ENCODE data around the gene ZBTB43. TPM values are rescaled to one million over a fixed set of nuclear protein-coding genes. Genes with fewer than 3 reads are reported as not detected.
"Not testable (repeated sequence)": the region's sequence is repeated elsewhere in the genome, so short reads cannot be mapped to it uniquely, and the experiment has no call there.

ZBTB43 gene
- total and polyA plus RNA-seq, 3 experiments from 2014 or later, result 14.6 to 22.8 (median 21.8) TPM

DNA sequence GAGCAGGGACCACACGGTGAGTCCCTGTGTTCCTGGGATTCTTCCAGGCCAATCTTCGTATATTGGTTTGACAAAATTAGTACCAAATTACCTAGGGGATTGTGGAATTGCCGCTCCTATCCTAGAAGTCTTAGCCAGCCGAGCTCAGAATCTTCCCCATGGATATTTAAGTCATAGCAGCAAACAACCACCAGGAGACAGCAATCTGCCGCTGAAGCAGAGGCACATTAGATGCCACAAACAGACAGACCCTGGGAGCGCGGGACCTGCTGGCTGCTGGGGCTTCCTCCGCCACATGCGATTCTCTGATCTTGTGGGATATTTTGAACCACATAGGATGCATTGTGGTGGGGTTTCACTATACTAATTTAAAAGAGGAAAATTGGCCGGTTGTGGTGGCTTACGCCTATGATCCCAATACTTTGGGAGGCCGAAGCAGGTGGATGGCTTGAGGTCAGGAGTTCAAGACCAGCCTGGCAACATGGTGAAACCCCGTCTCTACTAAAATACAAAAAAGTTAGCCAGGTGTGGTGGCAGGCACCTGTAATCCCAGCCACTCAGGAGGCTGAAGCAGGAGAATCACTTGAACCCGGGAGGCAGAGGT lies 31.7 kb upstream of the ZBTB43 start:
- H3K27ac ChIP-seq (ENCODE audit: low read depth, low read length), result no peak overlapping the region
- H3K27ac Mint-ChIP-seq, result peak overlapping the region in 1 of 8 donors; percentile 14
- no peak for DNase-seq
- no peaks in the 10 kb centered on the region for H3K4me1 Mint-ChIP-seq
- peaks cover 0 to 2% (median 0%) of the 10 kb centered on the region in 5 donors for H3K9me3 Mint-ChIP-seq
- H3K4me3 Mint-ChIP-seq, result no peak overlapping the region
- ChIA-PET CTCF (interaction anchor here (1.2 to 5.2 kb wide), 2 partner anchors 9 to 67 kb away, joined by 6 to 32 read pairs; no protein-coding TSS in a partner anchor), POLR2A (no interaction called here)
- peaks cover 0 to 1% (median 0%) of the 10 kb centered on the region in 3 donors for H3K36me3 Mint-ChIP-seq
- no peak overlapping the region for H3K4me3 ChIP-seq (ENCODE audit: low read length)
- H3K27me3 ChIP-seq (ENCODE audit: insufficient read depth, low read length, poor library complexity, severe bottlenecking), result no peaks in the 10 kb centered on the region
- no peaks in the 10 kb centered on the region for H3K36me3 ChIP-seq (ENCODE audit: insufficient read depth, low read length)
- no peaks in the 10 kb centered on the region for H3K4me1 ChIP-seq (ENCODE audit: insufficient read depth, low read length)
- H3K9me3 ChIP-seq (ENCODE audit: low read length), result no peaks in the 10 kb centered on the region
- peaks cover 12 to 20% of the 10 kb centered on the region in 2 donors for H3K27me3 Mint-ChIP-seq

DNA sequence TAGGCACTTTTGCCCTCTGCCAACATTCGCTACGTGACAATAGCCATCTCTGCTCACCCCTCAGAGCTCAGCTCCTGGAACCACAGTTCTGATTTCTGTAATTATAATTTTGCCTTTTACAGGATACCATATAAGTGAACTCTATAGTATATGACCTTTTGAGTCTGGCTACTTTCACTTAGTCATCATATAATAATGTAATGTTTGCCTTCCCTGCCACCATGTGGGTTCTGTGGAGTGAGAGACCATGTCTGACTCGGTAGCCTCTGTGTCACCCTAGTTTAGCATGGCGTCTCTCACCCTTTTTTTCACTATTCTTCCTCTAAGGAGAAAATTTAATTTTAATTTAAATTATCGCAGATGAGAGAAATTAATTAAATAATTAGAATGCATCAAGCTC lies 28.9 kb upstream of the ZBTB43 start:
- Mint-ChIP-seq H3K36me3 (no peaks in the 10 kb centered on the region), H3K4me3 (no peak overlapping the region), H3K27ac (no peak overlapping the region), H3K9me3 (no peaks in the 10 kb centered on the region), H3K4me1 (no peaks in the 10 kb centered on the region), H3K27me3 (peaks cover 15 to 34% of the 10 kb centered on the region in 2 donors)
- POLR2A ChIA-PET, result no interaction called here
- CTCF ChIA-PET, result interaction anchor here (5.2 kb wide), 1 partner anchor 70 kb away, joined by 32 read pairs; no protein-coding TSS in a partner anchor
- Histone ChIP-seq H3K9me3 (ENCODE audit: low read length) (no peaks in the 10 kb centered on the region), H3K4me3 (ENCODE audit: low read length) (no peak overlapping the region), H3K27me3 (ENCODE audit: insufficient read depth, low read length, poor library complexity, severe bottlenecking) (no peaks in the 10 kb centered on the region), H3K36me3 (ENCODE audit: insufficient read depth, low read length) (no peaks in the 10 kb centered on the region), H3K4me1 (ENCODE audit: insufficient read depth, low read length) (no peaks in the 10 kb centered on the region), H3K27ac (ENCODE audit: low read depth, low read length) (no peak overlapping the region)
- DNase-seq, result no peak

DNA sequence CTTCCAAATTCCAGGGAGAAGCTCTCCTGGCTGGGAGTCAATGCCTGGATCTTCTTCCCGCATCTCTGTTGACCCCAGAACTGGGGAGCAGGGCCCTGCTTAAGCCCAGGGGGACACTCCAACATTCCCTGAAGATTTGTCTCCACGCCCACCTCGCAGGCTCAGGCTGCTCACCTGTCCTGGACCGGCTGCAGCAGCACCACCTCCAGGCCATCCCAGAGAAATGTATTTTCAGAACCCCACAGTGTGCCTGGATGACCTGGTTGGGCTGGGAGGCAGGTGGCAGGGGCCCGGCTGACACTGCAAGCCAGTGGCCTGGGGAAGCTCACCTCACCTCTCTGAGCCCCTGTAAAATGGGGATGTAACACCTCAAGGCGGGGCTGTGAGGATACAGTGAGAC lies 27.1 kb upstream of the ZBTB43 start:
- Histone ChIP-seq H3K4me3 (ENCODE audit: low read length) (no peak overlapping the region), H3K36me3 (ENCODE audit: insufficient read depth, low read length) (no peaks in the 10 kb centered on the region), H3K27me3 (ENCODE audit: insufficient read depth, low read length, poor library complexity, severe bottlenecking) (peaks cover 7% of the 10 kb centered on the region), H3K9me3 (ENCODE audit: low read length) (no peaks in the 10 kb centered on the region), H3K4me1 (ENCODE audit: insufficient read depth, low read length) (no peaks in the 10 kb centered on the region), H3K27ac (ENCODE audit: low read depth, low read length) (no peak overlapping the region)
- no peaks in the 10 kb centered on the region for H3K9me3 Mint-ChIP-seq
- H3K4me3 Mint-ChIP-seq, result no peak overlapping the region
- no peak overlapping the region for H3K27ac Mint-ChIP-seq
- POLR2A ChIA-PET, result no interaction called here
- peaks cover 24 to 44% of the 10 kb centered on the region in 2 donors for H3K27me3 Mint-ChIP-seq
- DNase-seq, result no peak
- CTCF ChIA-PET, result interaction anchor here (8.8 kb wide), 1 partner anchor 72 kb away, joined by 297 read pairs; no protein-coding TSS in a partner anchor
- H3K4me1 Mint-ChIP-seq, result no peaks in the 10 kb centered on the region
- H3K36me3 Mint-ChIP-seq, result no peaks in the 10 kb centered on the region

DNA sequence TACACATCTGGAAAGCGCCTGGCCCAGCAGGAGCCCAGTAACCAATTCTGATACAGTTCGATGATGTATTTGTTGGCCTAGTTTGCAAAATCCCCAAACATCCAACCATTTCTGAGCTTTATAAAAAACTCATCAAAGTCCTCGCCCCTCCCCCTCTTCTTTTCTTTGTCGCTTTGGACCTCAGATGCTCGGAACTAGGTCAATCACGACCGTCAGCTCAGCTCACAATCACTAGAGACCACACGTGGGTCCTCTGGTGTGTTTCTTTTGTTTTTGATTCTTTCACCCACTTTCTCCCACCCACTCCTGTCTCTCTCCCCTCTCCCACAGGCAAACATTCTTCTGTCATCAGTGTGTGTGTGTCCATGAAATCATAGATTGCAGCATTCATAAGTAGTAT lies 26.7 kb upstream of the ZBTB43 start:
- no peaks in the 10 kb centered on the region for H3K9me3 ChIP-seq (ENCODE audit: low read length)
- H3K27me3 ChIP-seq (ENCODE audit: insufficient read depth, low read length, poor library complexity, severe bottlenecking), result peaks cover 7% of the 10 kb centered on the region
- Mint-ChIP-seq H3K4me1 (no peaks in the 10 kb centered on the region), H3K27me3 (peaks cover 22 to 40% of the 10 kb centered on the region in 2 donors), H3K27ac (no peak overlapping the region), H3K9me3 (no peaks in the 10 kb centered on the region), H3K36me3 (no peaks in the 10 kb centered on the region), H3K4me3 (no peak overlapping the region)
- no peaks in the 10 kb centered on the region for H3K4me1 ChIP-seq (ENCODE audit: insufficient read depth, low read length)
- CTCF ChIA-PET, result interaction anchor here (8.8 kb wide), 1 partner anchor 73 kb away, joined by 297 read pairs; no protein-coding TSS in a partner anchor
- POLR2A ChIA-PET, result no interaction called here
- no peaks in the 10 kb centered on the region for H3K36me3 ChIP-seq (ENCODE audit: insufficient read depth, low read length)
- DNase-seq, result no peak
- H3K27ac ChIP-seq (ENCODE audit: low read depth, low read length), result no peak overlapping the region
- no peak overlapping the region for H3K4me3 ChIP-seq (ENCODE audit: low read length)

DNA sequence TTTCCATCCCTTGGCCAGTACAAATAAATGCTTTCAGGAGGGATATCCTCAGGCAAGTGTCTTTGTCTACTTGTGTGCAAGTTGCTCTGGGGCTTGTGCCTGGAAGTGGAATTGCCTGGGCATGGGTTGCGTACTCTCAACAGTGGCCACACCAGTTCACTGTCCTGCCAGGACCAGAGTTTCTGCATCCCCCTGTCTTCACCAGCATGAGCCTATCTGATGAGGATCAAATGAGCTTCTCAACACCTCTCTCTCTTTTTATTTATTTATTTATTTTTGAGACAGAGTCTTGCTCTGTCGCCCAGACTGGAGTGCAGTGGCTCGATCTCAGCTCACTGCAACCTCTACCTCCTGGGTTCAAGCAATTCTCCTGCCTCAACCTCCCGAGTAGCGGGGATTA lies 26.1 kb upstream of the ZBTB43 start:
- CTCF ChIA-PET, result interaction anchor here (8.8 kb wide), 1 partner anchor 73 kb away, joined by 297 read pairs; no protein-coding TSS in a partner anchor
- DNase-seq; H3K9me3 Mint-ChIP-seq; H3K4me3 ChIP-seq (ENCODE audit: low read length); POLR2A ChIA-PET; H3K27me3 ChIP-seq (ENCODE audit: insufficient read depth, low read length, poor library complexity, severe bottlenecking); H3K36me3 Mint-ChIP-seq; H3K27ac ChIP-seq (ENCODE audit: low read depth, low read length); H3K9me3 ChIP-seq (ENCODE audit: low read length); H3K27ac Mint-ChIP-seq; H3K4me1 ChIP-seq (ENCODE audit: insufficient read depth, low read length); H3K36me3 ChIP-seq (ENCODE audit: insufficient read depth, low read length); H3K4me1 Mint-ChIP-seq; H3K4me3 Mint-ChIP-seq: not testable (repeated sequence)
- H3K27me3 Mint-ChIP-seq, result peaks cover 18 to 40% of the 10 kb centered on the region in 2 donors

DNA sequence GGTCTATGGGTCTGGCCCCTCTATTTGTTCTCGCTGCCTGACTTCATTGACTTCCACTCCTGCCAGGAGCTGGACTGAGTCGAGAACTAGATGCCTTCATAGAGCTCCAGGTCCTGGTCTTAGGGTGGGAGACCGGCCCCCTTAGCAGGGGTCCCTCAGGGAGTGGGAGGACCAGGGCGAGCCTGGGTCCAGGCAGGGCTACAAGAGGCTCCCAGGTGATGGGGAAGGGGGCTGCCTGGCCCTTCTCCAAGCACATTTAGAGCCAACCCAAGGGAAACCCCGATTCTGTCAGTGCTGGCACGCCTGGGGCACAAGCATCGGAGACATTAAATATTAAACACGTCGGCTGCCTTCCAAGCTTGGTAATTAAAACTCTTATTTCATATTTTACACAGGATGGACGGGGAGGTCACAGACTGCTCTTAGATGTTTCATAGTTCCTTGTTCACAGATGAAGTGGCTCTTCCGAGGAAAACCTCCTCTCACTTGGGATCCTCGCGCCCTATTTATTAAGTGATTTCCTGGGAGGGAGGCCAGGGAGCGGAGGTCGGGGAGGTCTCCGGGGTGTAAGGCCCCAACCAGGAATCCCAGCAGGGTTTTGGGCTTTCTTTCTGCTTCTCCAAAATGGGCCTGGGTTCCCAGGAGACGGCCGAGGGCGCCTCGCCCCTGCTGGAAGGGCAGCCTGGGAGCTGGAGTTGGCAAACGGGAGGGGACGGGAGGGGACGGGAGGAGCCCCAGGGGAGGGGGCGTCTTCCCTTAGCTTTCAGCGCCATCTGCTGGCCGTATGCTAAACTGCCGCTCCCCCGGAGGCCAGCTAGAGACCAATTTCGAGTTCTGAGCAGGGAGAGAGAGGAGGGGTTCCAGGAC lies 23.4 kb upstream of the ZBTB43 start:
- H3K27me3 Mint-ChIP-seq, result peaks cover 17 to 42% of the 10 kb centered on the region in 2 donors

DNA sequence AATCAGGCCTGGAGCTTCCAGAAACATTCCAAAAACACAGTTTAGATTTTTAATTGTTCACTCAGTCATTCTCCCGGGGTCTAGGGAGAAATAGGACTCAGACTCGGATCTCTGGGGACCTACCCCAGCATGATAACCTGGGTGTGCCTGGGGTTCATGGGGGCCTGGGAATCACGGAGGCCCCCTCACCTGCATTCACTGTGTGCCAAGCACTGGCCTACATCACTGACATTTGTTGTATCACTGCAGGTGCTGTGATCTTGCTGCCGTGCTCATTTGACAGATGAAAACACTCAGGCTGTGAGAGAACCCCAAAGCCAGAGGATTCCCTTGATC lies 22.8 kb upstream of the ZBTB43 start:
- H3K4me1 Mint-ChIP-seq, result no peaks in the 10 kb centered on the region
- no peaks in the 10 kb centered on the region for H3K36me3 Mint-ChIP-seq
- H3K4me3 Mint-ChIP-seq, result no peak overlapping the region
- Histone ChIP-seq H3K4me1 (ENCODE audit: insufficient read depth, low read length) (no peaks in the 10 kb centered on the region), H3K27ac (ENCODE audit: low read depth, low read length) (no peak overlapping the region), H3K36me3 (ENCODE audit: insufficient read depth, low read length) (no peaks in the 10 kb centered on the region), H3K4me3 (ENCODE audit: low read length) (no peak overlapping the region), H3K9me3 (ENCODE audit: low read length) (no peaks in the 10 kb centered on the region), H3K27me3 (ENCODE audit: insufficient read depth, low read length, poor library complexity, severe bottlenecking) (peaks cover 7% of the 10 kb centered on the region)
- ChIA-PET CTCF (interaction anchor here (0.9 to 8.8 kb wide), 20 partner anchors 8 to 173 kb away, joined by 3 to 297 read pairs (median 4); partner anchors contain the start of gene ZBTB43), POLR2A (interaction anchor here (0.6 to 1.7 kb wide), 3 partner anchors 15 to 76 kb away, joined by 3 to 10 read pairs (median 5); no protein-coding TSS in a partner anchor)
- H3K9me3 Mint-ChIP-seq, result no peaks in the 10 kb centered on the region
- H3K27ac Mint-ChIP-seq, result no peak overlapping the region
- no peak for DNase-seq
- H3K27me3 Mint-ChIP-seq, result peaks cover 19 to 48% of the 10 kb centered on the region in 2 donors

More for the DNA sequence above, 23.4 kb upstream of the ZBTB43 start:
- H3K36me3 ChIP-seq (ENCODE audit: insufficient read depth, low read length), result no peaks in the 10 kb centered on the region
- H3K9me3 ChIP-seq (ENCODE audit: low read length), result no peaks in the 10 kb centered on the region
- H3K4me3 Mint-ChIP-seq, result no peak overlapping the region
- no peak overlapping the region for H3K4me3 ChIP-seq (ENCODE audit: low read length)
- H3K4me1 ChIP-seq (ENCODE audit: insufficient read depth, low read length), result no peaks in the 10 kb centered on the region
- H3K27me3 ChIP-seq (ENCODE audit: insufficient read depth, low read length, poor library complexity, severe bottlenecking), result peaks cover 7% of the 10 kb centered on the region
- POLR2A ChIA-PET, result interaction anchor here (0.6 to 1.7 kb wide), 3 partner anchors 15 to 75 kb away, joined by 3 to 10 read pairs (median 5); no protein-coding TSS in a partner anchor
- CTCF ChIA-PET, result interaction anchor here (0.9 to 8.8 kb wide), 22 partner anchors 9 to 172 kb away, joined by 3 to 297 read pairs (median 5); partner anchors contain the start of gene ZBTB43
- H3K27ac ChIP-seq (ENCODE audit: low read depth, low read length), result no peak overlapping the region
- DNase-seq, result peak; percentile 63 to 86 (median 77)
- H3K4me1 Mint-ChIP-seq, result no peaks in the 10 kb centered on the region
- H3K9me3 Mint-ChIP-seq, result no peaks in the 10 kb centered on the region
- no peaks in the 10 kb centered on the region for H3K36me3 Mint-ChIP-seq
- H3K27ac Mint-ChIP-seq, result peak overlapping the region in 1 of 8 donors; percentile 54

DNA sequence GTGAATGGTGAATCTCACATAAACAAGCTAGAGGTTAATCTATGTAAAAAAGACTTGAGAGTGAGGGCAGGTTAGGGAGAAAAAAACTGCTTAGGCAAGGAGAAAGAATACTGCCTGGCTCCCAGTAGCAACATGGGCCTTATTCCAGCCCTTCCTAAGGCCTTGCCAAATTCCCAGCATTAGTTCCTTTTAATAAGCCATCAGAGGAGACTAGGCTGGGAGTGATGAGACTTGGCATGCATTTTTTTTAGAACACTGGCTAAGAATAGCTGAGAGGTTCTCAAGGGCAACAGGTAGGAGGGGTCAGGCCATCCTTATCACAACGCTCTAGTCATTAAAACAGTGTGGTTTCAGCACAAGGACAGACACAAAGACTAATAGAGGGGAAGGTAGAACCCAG lies 20.9 kb upstream of the ZBTB43 start:
- H3K9me3 Mint-ChIP-seq, result no peaks in the 10 kb centered on the region
- peaks cover 19 to 53% of the 10 kb centered on the region in 2 donors for H3K27me3 Mint-ChIP-seq
- no peak for DNase-seq

More for the DNA sequence above, 20.9 kb upstream of the ZBTB43 start:
- H3K4me3 Mint-ChIP-seq, result no peak overlapping the region
- Histone ChIP-seq H3K27ac (ENCODE audit: low read depth, low read length) (no peak overlapping the region), H3K36me3 (ENCODE audit: insufficient read depth, low read length) (no peaks in the 10 kb centered on the region), H3K27me3 (ENCODE audit: insufficient read depth, low read length, poor library complexity, severe bottlenecking) (peaks cover 7% of the 10 kb centered on the region), H3K9me3 (ENCODE audit: low read length) (no peaks in the 10 kb centered on the region), H3K4me3 (ENCODE audit: low read length) (no peak overlapping the region), H3K4me1 (ENCODE audit: insufficient read depth, low read length) (no peaks in the 10 kb centered on the region)
- CTCF ChIA-PET, result interaction anchor here (1.2 to 8.8 kb wide), 3 partner anchors 10 to 93 kb away, joined by 3 to 297 read pairs (median 3); no protein-coding TSS in a partner anchor
- no peaks in the 10 kb centered on the region for H3K36me3 Mint-ChIP-seq
- H3K4me1 Mint-ChIP-seq, result no peaks in the 10 kb centered on the region
- no peak overlapping the region for H3K27ac Mint-ChIP-seq
- POLR2A ChIA-PET, result no interaction called here

Measured in CD8-positive, alpha-beta memory T cell (primary cell).